Measurements from ENCODE around the gene ARMC9. TPM values are rescaled to one million over a fixed set of nuclear protein-coding genes. Genes with fewer than 3 reads are reported as not detected.

The ARMC9 gene
- total RNA-seq, 8 experiments from 2014 or later, result 7.2 to 22.6 (median 18.3) TPM

GRCh38 chr2:231263118-231263831 is 64.8 kb downstream of the ARMC9 start:
- in situ Hi-C loops (cut with MboI; ENCODE audit: low pct_unique_long_range_greater_than_20kb in 2 of 9, low sequenced_read_pairs in 9 of 9, unreplicated experiment in 9 of 9), result no loop called here
- WGBS, 10 experiments, result 77 to 100% (median 94%) methylated on average over 1 to 10 of the region's 10 CpGs
- Histone ChIP-seq H3K4me1 (replicated peaks in 1 of 2) (no peaks in the 10 kb centered on the region), H3K4me3 (no peak overlapping the region), H3K27ac (no peak overlapping the region)
- ATAC-seq (replicated peaks in 6 of 8), result no peak

- Histone ChIP-seq H3K4me3 (no peak overlapping the region), H3K4me1 (replicated peaks in 1 of 2) (no peaks in the 10 kb centered on the region), H3K27ac (no peak overlapping the region)
- ATAC-seq (replicated peaks in 6 of 8), result no peak
- in situ Hi-C loops (cut with MboI; ENCODE audit: low pct_unique_long_range_greater_than_20kb in 2 of 9, low sequenced_read_pairs in 9 of 9, unreplicated experiment in 9 of 9), result no loop called here
- WGBS, 10 experiments, result 39 to 100% (median 90%) methylated on average over 2 to 19 of the region's 20 CpGs
These were observed 72.0 kb downstream of the ARMC9 start for GRCh38 chr2:231270221-231271114.

- no peak overlapping the region for H3K27ac ChIP-seq
- H3K4me3 ChIP-seq, result no peak overlapping the region
- 80 to 100% (median 94%) methylated on average over 1 to 4 of the region's 4 CpGs; no CpG with 5 or more reads in 1 of the 10 experiments for WGBS, 10 experiments
- H3K4me1 ChIP-seq (replicated peaks in 1 of 2), result no peaks in the 10 kb centered on the region
- in situ Hi-C loops (cut with MboI; ENCODE audit: low pct_unique_long_range_greater_than_20kb in 2 of 9, low sequenced_read_pairs in 9 of 9, unreplicated experiment in 9 of 9), result no loop called here
- no peak for ATAC-seq (replicated peaks in 6 of 8)
These were observed 74.6 kb downstream of the ARMC9 start for GRCh38 chr2:231272991-231273390.

GRCh38 chr2:231276987-231277386 is 78.6 kb downstream of the ARMC9 start:
- ATAC-seq (replicated peaks in 6 of 8), result no peak
- in situ Hi-C loops (cut with MboI; ENCODE audit: low pct_unique_long_range_greater_than_20kb in 2 of 9, low sequenced_read_pairs in 9 of 9, unreplicated experiment in 9 of 9), result no loop called here
- H3K4me3 ChIP-seq, result no peak overlapping the region
- no peak overlapping the region for H3K27ac ChIP-seq
- H3K4me1 ChIP-seq (replicated peaks in 1 of 2), result no peaks in the 10 kb centered on the region
- WGBS, 10 experiments, result 93 to 100% (median 100%) methylated on average over 1 to 2 of the region's 2 CpGs; no CpG with 5 or more reads in 6 of the 10 experiments

GRCh38 chr2:231277962-231278361 is 79.5 kb downstream of the ARMC9 start:
- 84 to 100% (median 96%) methylated on average over 1 to 7 of the region's 8 CpGs for WGBS, 10 experiments
- no peak overlapping the region for H3K27ac ChIP-seq
- no peaks in the 10 kb centered on the region for H3K4me1 ChIP-seq (replicated peaks in 1 of 2)
- ATAC-seq (replicated peaks in 6 of 8), result no peak
- in situ Hi-C loops (cut with MboI; ENCODE audit: low pct_unique_long_range_greater_than_20kb in 2 of 9, low sequenced_read_pairs in 9 of 9, unreplicated experiment in 9 of 9), result no loop called here
- H3K4me3 ChIP-seq, result no peak overlapping the region

GRCh38 chr2:231278868-231279267 is 80.4 kb downstream of the ARMC9 start:
- WGBS, 10 experiments, result 20 to 100% (median 100%) methylated on average over 1 to 2 of the region's 2 CpGs; no CpG with 5 or more reads in 1 of the 10 experiments
- Histone ChIP-seq H3K27ac (no peak overlapping the region), H3K4me3 (no peak overlapping the region), H3K4me1 (replicated peaks in 1 of 2) (no peaks in the 10 kb centered on the region)
- no peak for ATAC-seq (replicated peaks in 6 of 8)
- in situ Hi-C loops (cut with MboI; ENCODE audit: low pct_unique_long_range_greater_than_20kb in 2 of 9, low sequenced_read_pairs in 9 of 9, unreplicated experiment in 9 of 9), result no loop called here

GRCh38 chr2:231280846-231281245 is 82.4 kb downstream of the ARMC9 start:
- Histone ChIP-seq H3K4me1 (replicated peaks in 1 of 2) (no peaks in the 10 kb centered on the region), H3K4me3 (no peak overlapping the region), H3K27ac (no peak overlapping the region)
- no peak for ATAC-seq (replicated peaks in 6 of 8)
- WGBS, 10 experiments, result 50 to 100% (median 94%) methylated on average over 2 to 8 of the region's 9 CpGs
- in situ Hi-C loops (cut with MboI; ENCODE audit: low pct_unique_long_range_greater_than_20kb in 2 of 9, low sequenced_read_pairs in 9 of 9, unreplicated experiment in 9 of 9), result no loop called here

- Histone ChIP-seq H3K4me1 (replicated peaks in 1 of 2) (no peaks in the 10 kb centered on the region), H3K4me3 (no peak overlapping the region), H3K27ac (no peak overlapping the region)
- 80 to 100% (median 100%) methylated on average over 1 to 2 of the region's 2 CpGs; no CpG with 5 or more reads in 4 of the 10 experiments for WGBS, 10 experiments
- ATAC-seq (replicated peaks in 6 of 8), result no peak
- in situ Hi-C loops (cut with MboI; ENCODE audit: low pct_unique_long_range_greater_than_20kb in 2 of 9, low sequenced_read_pairs in 9 of 9, unreplicated experiment in 9 of 9), result no loop called here
These were observed 85.9 kb downstream of the ARMC9 start for GRCh38 chr2:231284296-231284695.

- WGBS, 10 experiments, result 71 to 100% (median 88%) methylated on average over 1 to 2 of the region's 4 CpGs; no CpG with 5 or more reads in 4 of the 10 experiments
- in situ Hi-C loops (cut with MboI; ENCODE audit: low pct_unique_long_range_greater_than_20kb in 2 of 9, low sequenced_read_pairs in 9 of 9, unreplicated experiment in 9 of 9), result no loop called here
- no peaks in the 10 kb centered on the region for H3K4me1 ChIP-seq (replicated peaks in 1 of 2)
- no peak overlapping the region for H3K4me3 ChIP-seq
- no peak overlapping the region for H3K27ac ChIP-seq
- ATAC-seq (replicated peaks in 6 of 8), result no peak
These were observed 88.5 kb downstream of the ARMC9 start for GRCh38 chr2:231286964-231287363.

- WGBS, 10 experiments, result 72 to 100% (median 89%) methylated on average over 1 to 4 of the region's 5 CpGs; no CpG with 5 or more reads in 1 of the 10 experiments
- Histone ChIP-seq H3K4me3 (no peak overlapping the region), H3K27ac (no peak overlapping the region), H3K4me1 (replicated peaks in 1 of 2) (no peaks in the 10 kb centered on the region)
- in situ Hi-C loops (cut with MboI; ENCODE audit: low pct_unique_long_range_greater_than_20kb in 2 of 9, low sequenced_read_pairs in 9 of 9, unreplicated experiment in 9 of 9), result no loop called here
- no peak for ATAC-seq (replicated peaks in 6 of 8)
These were observed 89.3 kb downstream of the ARMC9 start for GRCh38 chr2:231287696-231288095.

GRCh38 chr2:231288590-231288989 is 90.2 kb downstream of the ARMC9 start:
- ATAC-seq (replicated peaks in 6 of 8), result no peak
- WGBS, 10 experiments, result 88 to 100% (median 96%) methylated on average over 1 to 7 of the region's 7 CpGs; no CpG with 5 or more reads in 3 of the 10 experiments
- no peak overlapping the region for H3K4me3 ChIP-seq
- in situ Hi-C loops (cut with MboI; ENCODE audit: low pct_unique_long_range_greater_than_20kb in 2 of 9, low sequenced_read_pairs in 9 of 9, unreplicated experiment in 9 of 9), result no loop called here
- no peaks in the 10 kb centered on the region for H3K4me1 ChIP-seq (replicated peaks in 1 of 2)
- no peak overlapping the region for H3K27ac ChIP-seq

GRCh38 chr2:231290321-231291015 is 92.0 kb downstream of the ARMC9 start:
- in situ Hi-C loops (cut with MboI; ENCODE audit: low pct_unique_long_range_greater_than_20kb in 2 of 9, low sequenced_read_pairs in 9 of 9, unreplicated experiment in 9 of 9), result no loop called here
- Histone ChIP-seq H3K27ac (no peak overlapping the region), H3K4me3 (no peak overlapping the region), H3K4me1 (replicated peaks in 1 of 2) (no peaks in the 10 kb centered on the region)
- WGBS, 10 experiments, result 60 to 92% (median 78%) methylated on average over 1 to 2 of the region's 2 CpGs; no CpG with 5 or more reads in 4 of the 10 experiments
- no peak for ATAC-seq (replicated peaks in 6 of 8)

Measured in motor neuron (in vitro differentiated cells).